ENCODE data around the gene SLC24A4. TPM values are rescaled to one million over a fixed set of nuclear protein-coding genes. Genes with fewer than 3 reads are reported as not detected.

Gene SLC24A4
- total and polyA plus RNA-seq, 10 donors: 0.29 to 8.9 (median 4.2) TPM

DNA sequence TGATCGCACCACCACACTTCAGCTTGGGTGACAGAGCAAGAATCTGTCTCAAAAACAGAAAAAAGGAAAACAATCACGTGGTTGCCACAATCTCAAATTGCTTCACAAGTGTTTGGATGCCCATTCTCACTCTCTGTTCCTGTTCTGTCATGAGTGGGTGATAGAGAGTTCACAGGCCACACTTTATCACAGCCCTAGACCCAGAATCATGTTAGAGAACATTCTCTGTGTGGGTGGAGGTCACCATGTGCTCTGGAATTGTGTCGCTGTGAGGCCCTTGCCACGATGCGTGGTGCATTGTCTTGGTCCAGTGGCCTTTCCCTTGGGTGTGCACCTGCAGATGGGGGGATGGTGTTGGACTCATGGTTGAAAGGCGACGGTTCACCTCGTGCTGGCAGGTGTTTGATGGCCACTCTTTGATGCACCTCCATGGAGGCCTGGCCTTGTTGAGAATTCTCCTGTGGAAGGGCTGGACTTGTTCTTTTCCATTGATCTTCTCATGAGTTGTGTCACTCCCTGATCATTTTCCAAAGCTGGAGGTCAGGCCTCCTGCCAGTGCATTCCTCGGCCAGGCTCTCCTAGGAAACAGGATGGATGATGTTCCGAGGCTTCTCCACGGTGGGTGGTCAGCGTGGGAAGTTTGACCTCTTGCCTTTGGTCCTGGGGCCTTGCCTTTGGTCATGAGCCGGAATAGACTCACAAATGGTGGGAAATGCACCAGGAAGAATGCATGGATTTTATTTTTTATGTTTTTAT lies 91.9 kb downstream of the SLC24A4 start:
- Histone ChIP-seq H3K4me3 (peak overlapping the region in 1 of 8 donors; percentile 19), H3K9me3 (peaks cover 0 to 9% (median 2%) of the 10 kb centered on the region in 8 donors), H3K36me3 (no peaks in the 10 kb centered on the region), H3K4me1 (peaks cover 0 to 45% (median 2%) of the 10 kb centered on the region in 6 donors), H3K27ac (peak overlapping the region in 6 of 8 donors; percentile 42 to 83 (median 66)), H3K27me3 (replicated peaks in 1 of 7) (peaks cover 0 to 4% (median 0%) of the 10 kb centered on the region in 7 donors)
- DNase-seq: no peak
- intact Hi-C loops (cut with DNase I; ENCODE audit: low total_unique reads): no loop called here
- TF ChIP-seq, protein P1, sequence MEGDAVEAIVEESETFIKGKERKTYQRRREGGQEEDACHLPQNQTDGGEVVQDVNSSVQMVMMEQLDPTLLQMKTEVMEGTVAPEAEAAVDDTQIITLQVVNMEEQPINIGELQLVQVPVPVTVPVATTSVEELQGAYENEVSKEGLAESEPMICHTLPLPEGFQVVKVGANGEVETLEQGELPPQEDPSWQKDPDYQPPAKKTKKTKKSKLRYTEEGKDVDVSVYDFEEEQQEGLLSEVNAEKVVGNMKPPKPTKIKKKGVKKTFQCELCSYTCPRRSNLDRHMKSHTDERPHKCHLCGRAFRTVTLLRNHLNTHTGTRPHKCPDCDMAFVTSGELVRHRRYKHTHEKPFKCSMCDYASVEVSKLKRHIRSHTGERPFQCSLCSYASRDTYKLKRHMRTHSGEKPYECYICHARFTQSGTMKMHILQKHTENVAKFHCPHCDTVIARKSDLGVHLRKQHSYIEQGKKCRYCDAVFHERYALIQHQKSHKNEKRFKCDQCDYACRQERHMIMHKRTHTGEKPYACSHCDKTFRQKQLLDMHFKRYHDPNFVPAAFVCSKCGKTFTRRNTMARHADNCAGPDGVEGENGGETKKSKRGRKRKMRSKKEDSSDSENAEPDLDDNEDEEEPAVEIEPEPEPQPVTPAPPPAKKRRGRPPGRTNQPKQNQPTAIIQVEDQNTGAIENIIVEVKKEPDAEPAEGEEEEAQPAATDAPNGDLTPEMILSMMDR (IDR thresholded peaks at IDR 0.05 in 8 of 11, conservative IDR thresholded peaks at IDR 0.05 in 3 of 11): no peak
- no peak for TF ChIP-seq POLR2A (IDR thresholded peaks at IDR 0.05)
- TF ChIP-seq POLR2AphosphoS5 (IDR thresholded peaks at IDR 0.05): peak in 1 of 3 donors; percentile 40
- WGBS, 5 donors: 71 to 81% (median 76%) methylated on average over 13 of the region's 13 CpGs

DNA sequence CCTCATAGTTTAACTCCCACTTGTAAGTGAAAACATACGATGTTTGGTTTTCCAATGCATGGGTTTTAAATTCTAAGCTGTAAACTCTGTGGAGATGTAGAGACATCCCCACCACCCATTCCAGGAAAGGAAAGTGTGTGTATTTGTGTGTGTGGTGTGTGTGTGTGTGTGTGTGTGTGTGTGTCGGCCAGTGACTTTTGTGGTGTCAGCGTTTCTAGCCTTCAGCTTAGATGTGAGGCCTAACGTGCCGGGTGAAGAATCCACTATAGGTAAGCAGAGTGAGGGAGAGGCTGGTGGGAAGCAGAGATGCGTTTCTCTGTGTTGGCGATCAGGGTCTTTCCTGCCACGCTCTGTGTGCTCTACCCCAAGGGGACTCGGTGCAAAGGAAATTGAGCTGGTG lies 93.0 kb downstream of the SLC24A4 start:
- TF ChIP-seq POLR2A (IDR thresholded peaks at IDR 0.05): no peak
- TF ChIP-seq, protein P1 (IDR thresholded peaks at IDR 0.05 in 8 of 11, conservative IDR thresholded peaks at IDR 0.05 in 3 of 11): no peak
- no peak for TF ChIP-seq POLR2AphosphoS5 (IDR thresholded peaks at IDR 0.05)
- intact Hi-C loops (cut with DNase I; ENCODE audit: low total_unique reads): no loop called here
- Histone ChIP-seq H3K27ac (peak overlapping the region in 1 of 8 donors; percentile 90), H3K4me3 (no peak overlapping the region), H3K36me3 (no peaks in the 10 kb centered on the region), H3K9me3 (peaks cover 0 to 9% (median 2%) of the 10 kb centered on the region in 8 donors), H3K27me3 (replicated peaks in 1 of 7) (peaks cover 0 to 4% (median 0%) of the 10 kb centered on the region in 7 donors), H3K4me1 (peaks cover 0 to 41% (median 2%) of the 10 kb centered on the region in 6 donors)
- WGBS, 5 donors: 77 to 82% (median 81%) methylated on average over 9 of the region's 9 CpGs
- no peak for DNase-seq

DNA sequence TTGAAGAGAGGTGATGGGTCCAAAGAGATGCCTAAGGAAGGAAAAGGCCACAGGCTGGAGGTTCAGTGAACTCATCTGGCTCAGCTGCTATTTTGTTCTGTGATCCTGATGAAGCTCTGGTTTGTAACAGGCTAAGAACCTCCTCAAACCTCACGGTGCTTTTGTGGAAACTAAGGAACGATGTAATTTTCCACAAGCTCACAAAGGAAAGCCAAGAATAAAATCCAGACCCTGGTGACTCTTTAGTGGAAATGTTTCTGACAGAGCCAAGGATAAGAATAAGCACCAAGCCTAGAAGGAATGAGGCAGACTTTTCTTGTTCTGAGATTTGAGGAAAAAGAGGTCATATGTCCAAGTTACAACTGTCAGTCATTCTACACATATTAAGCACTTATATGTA lies 93.6 kb downstream of the SLC24A4 start:
- TF ChIP-seq, protein P1 (IDR thresholded peaks at IDR 0.05 in 8 of 11, conservative IDR thresholded peaks at IDR 0.05 in 3 of 11): no peak
- TF ChIP-seq POLR2A (IDR thresholded peaks at IDR 0.05): no peak
- TF ChIP-seq POLR2AphosphoS5 (IDR thresholded peaks at IDR 0.05): no peak
- Histone ChIP-seq H3K27ac (peak overlapping the region in 2 of 8 donors; percentile 86 to 90), H3K4me1 (peaks cover 0 to 41% (median 2%) of the 10 kb centered on the region in 6 donors), H3K9me3 (peaks cover 0 to 9% (median 2%) of the 10 kb centered on the region in 8 donors), H3K27me3 (replicated peaks in 1 of 7) (peaks cover 0 to 4% (median 0%) of the 10 kb centered on the region in 7 donors), H3K4me3 (no peak overlapping the region), H3K36me3 (no peaks in the 10 kb centered on the region)
- 78 to 93% (median 87%) methylated on average over 2 of the region's 2 CpGs for WGBS, 5 donors
- no peak for DNase-seq
- intact Hi-C loops (cut with DNase I; ENCODE audit: low total_unique reads): no loop called here

DNA sequence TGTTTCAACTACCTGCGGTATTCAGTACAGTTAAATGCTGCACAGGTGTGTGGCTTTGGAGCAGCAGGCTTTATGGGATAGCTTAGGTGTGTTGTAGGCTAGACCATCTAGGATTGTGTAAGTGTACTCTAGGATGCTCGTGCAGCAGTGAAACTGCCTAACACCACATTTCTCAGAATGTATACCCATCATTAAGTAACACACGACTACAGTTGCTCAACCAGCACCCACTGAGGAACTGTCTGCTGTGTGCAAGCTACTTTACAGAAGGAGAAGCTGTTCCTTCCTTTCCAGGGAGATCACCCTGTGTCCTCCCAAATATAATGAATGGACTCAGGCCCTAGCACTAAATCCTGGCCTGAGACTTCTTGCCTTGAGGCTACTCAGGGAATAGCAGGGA lies 94.8 kb downstream of the SLC24A4 start:
- peaks cover 0 to 9% (median 2%) of the 10 kb centered on the region in 8 donors for H3K9me3 ChIP-seq
- H3K27ac ChIP-seq: peak overlapping the region in 7 of 8 donors; percentile 34 to 90 (median 79)
- H3K4me3 ChIP-seq: peak overlapping the region in 1 of 8 donors; percentile 6
- 53 to 88% (median 79%) methylated on average over 3 of the region's 3 CpGs for WGBS, 5 donors
- H3K27me3 ChIP-seq (replicated peaks in 1 of 7): peaks cover 0 to 4% (median 0%) of the 10 kb centered on the region in 7 donors
- H3K4me1 ChIP-seq: peaks cover 0 to 41% (median 2%) of the 10 kb centered on the region in 6 donors
- intact Hi-C loops (cut with DNase I; ENCODE audit: low total_unique reads): no loop called here
- no peaks in the 10 kb centered on the region for H3K36me3 ChIP-seq
- TF ChIP-seq, protein P1 (IDR thresholded peaks at IDR 0.05 in 8 of 11, conservative IDR thresholded peaks at IDR 0.05 in 3 of 11): no peak
- TF ChIP-seq POLR2A (IDR thresholded peaks at IDR 0.05): no peak
- peak in 1 of 3 donors; percentile 63 for TF ChIP-seq POLR2AphosphoS5 (IDR thresholded peaks at IDR 0.05)
- DNase-seq: no peak

All from spleen (tissue), 11 donors.